Measurements from ENCODE around the gene PDIA5. TPM values are rescaled to one million over a fixed set of nuclear protein-coding genes. Genes with fewer than 3 reads are reported as not detected.

The PDIA5 gene
- total RNA-seq, 1 experiment from 2014 or later: 33.4 TPM

DNA sequence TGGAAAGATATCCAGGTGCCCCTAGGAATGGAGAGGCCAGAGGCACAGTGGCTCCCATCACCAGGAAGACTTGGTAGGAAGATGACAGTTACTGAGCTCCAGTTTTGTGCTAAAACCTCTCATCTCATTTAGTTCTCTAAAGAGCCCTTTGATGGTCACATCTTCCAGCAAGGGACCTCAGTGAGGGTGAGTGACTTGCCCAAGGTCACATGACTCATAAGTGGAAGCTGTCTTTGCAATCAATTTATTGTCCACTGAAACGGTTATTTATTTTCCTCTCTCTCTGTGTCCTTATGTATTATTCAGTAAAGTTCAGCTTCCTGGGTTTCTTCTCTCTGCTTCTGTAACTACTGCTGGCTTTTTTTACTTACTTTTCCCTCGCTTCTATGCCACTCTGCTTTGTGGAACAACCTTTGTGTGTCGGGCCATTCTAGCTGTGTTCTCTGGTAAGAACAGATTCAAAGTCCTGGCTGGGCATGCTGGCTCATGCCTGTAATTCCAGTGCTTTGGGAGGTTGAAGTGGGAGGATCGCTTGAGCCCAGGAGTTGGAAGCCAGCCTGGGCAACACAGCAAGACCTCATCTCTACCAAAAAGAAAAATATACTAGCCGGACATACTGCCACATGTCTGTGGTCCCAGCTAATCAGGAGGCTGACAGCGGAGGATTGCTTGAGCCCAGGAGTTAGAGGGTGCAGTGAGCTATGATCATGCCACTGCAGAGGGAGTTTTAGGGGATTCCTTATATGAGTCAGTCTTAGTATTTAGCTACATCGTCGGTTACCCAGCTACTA lies 55.9 kb downstream of the PDIA5 start:
- in situ Hi-C loops (cut with HindIII; ENCODE audit: low pct_unique_long_range_greater_than_20kb, low sequenced_read_pairs): no loop called here
- DNase-seq (ENCODE audit: low read depth, low spot score): no peak

DNA sequence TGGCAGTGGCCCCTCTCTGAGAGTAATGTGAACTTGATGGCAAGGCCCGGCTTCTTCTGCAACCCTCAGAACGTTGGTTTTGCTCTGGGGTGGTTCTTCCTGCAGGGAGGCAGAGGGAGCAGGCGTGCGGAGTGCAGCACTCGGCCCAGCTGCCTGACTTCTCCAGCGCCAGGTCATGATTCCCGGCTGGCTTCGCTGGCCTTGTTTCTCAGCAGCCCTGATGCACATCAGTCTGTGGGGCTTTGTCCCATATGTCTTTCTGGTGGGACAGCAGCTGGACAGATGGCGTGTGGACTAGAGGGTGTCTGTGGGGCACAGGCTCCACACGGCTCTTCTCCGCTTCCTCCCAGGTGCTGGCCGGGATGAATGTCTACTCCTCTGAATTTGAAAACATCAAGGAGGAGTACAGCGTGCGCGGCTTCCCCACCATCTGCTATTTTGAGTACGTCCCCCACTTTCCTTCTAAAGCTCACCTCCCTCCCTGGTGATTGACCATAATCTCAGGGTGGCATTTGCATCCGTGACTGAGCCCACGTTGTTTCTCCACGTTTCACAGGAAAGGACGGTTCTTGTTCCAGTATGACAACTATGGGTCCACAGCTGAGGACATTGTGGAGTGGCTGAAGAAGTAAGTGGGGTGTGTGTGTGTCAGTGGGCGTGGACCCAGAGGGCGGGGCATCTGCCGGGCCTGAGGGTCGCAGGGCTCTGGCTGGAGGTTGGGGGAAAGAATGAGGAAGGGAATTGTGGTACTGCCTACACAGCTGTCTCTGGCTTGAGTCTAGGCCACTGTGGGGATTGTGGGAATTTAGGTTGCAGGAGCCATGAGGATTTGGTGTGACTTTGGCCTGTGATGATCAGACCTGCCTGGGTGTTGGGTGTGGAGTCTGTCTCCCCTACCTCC lies 57.1 kb downstream of the PDIA5 start:
- no peak for DNase-seq (ENCODE audit: low read depth, low spot score)
- in situ Hi-C loops (cut with HindIII; ENCODE audit: low pct_unique_long_range_greater_than_20kb, low sequenced_read_pairs): no loop called here

DNA sequence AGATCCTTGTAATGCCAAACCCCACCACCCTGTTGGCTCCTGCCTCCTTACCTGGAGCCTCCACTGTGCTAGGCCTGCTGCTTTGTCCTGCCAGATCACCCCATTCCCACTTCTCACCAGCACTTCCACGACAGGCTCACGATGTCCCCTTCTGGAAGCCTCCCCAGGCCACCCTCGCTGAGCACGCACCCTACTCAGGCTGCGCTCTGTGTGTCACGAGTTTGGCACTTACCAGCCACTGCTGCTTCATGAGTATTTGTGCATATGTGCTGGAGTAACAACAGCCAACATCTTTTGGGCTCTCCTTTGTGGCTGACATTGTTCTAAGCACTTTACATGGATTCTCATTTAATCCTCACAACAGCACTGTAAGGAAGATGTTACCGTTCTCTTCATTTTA lies 58.1 kb downstream of the PDIA5 start:
- in situ Hi-C loops (cut with HindIII; ENCODE audit: low pct_unique_long_range_greater_than_20kb, low sequenced_read_pairs): no loop called here
- DNase-seq (ENCODE audit: low read depth, low spot score): no peak

DNA sequence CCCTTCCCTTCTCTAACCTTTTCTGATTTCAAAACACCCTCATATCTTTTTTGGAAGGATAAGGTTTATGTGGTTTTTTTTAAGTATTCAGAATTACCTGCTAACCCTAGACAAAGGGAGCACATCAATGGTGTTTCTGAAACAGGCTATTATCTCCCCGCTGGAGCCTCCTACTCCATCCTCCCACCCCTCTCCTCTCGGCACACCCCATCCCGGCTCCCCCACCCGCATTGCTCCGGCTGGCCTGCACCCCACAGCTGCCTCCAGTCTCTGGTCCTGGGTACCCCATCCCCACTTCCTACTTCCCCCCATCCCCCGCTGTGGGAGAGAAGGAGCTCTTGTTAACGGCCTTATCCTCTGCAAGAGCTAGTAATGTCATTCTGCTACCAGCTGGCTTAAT lies 59.2 kb downstream of the PDIA5 start:
- no peak for DNase-seq (ENCODE audit: low read depth, low spot score)
- in situ Hi-C loops (cut with HindIII; ENCODE audit: low pct_unique_long_range_greater_than_20kb, low sequenced_read_pairs): no loop called here

DNA sequence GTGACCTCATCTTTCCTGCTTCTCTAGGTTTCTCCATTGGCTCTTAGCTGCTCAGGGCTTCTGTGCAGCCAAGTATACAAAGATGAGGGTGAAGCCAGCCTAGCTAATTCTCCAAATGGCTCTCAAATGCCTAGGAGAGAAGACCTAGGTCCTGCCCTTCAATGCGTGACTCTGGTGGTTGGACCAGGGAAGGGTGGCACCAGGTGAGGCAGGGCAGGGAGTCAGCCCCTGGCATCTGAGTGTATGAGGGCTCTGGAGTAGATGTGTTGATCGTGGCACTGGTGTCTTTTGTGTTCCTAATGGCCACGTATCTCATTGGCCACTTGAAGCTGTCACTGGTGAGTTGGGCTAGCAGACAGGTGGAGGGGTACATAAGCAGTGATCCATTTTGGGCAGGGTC lies 59.8 kb downstream of the PDIA5 start:
- DNase-seq (ENCODE audit: low read depth, low spot score): no peak
- in situ Hi-C loops (cut with HindIII; ENCODE audit: low pct_unique_long_range_greater_than_20kb, low sequenced_read_pairs): no loop called here

DNA sequence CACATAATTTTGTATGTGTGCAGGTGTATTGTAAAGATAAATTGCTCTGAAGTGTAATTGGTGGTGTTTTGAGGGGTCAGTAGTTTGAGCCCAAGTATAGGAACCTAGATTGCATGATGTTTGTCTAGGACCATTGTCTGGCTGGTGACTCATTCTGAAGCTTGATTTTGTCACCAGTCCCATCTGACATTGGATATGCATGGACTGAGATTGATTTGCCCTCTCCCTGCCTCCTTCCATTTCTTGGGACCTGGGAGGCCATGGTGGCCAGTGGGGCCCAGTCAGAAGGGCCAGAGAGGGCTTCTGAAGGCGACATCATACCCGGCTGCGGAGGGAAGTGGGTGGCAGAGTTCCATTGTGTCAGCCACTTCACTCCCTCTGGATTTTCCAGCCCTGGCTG lies 62.3 kb downstream of the PDIA5 start:
- in situ Hi-C loops (cut with HindIII; ENCODE audit: low pct_unique_long_range_greater_than_20kb, low sequenced_read_pairs): no loop called here
- DNase-seq (ENCODE audit: low read depth, low spot score): no peak

DNA sequence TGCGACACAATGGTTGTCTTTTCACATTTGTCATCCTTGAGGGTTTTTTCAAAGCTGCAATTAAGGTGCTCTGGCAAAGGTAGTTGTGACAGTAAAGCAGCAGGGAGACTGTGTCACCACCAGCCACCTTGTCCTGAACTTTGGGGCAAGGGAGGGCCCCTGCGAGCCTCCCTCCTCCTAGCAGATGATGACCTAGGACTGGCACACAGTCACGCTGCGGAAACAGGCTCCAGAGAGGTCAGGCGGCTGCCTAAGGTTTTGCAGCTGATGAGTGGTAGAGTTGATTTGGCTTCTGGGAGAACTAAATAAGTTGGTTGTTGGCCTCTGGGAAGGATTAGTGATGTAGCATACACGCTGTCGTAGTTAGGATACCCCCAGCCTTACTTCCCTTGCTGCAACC lies 62.7 kb downstream of the PDIA5 start:
- in situ Hi-C loops (cut with HindIII; ENCODE audit: low pct_unique_long_range_greater_than_20kb, low sequenced_read_pairs): no loop called here
- no peak for DNase-seq (ENCODE audit: low read depth, low spot score)

DNA sequence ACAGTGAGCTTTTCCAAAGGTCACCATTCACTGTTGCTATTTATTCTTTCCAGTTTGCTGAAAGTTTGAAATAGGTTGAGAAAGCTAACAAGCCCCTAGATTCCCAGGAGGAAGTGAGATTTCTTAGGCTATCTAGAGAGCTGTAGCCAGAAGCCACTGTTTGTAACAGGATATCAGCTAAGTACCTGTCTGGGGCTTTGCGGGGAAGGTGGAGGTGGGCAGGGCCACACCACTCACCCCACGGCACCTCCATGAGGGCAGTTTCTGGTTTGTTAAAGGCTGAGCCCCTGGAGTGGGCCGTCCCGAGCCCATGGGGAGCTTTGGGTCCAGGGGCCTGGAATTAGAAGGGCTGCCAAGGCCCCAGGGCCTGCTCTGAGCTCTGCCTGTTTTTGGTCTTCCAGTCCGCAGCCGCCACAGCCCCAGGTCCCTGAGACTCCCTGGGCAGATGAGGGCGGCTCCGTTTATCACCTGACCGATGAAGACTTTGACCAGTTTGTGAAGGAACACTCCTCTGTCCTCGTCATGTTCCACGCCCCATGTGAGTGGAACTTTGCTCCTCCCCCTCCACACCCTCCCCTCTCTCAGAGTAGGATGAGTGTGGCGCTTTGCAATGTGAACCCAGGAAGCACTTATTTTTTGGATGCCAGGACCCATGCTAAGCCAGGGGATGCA lies 63.4 kb downstream of the PDIA5 start:
- no peak for DNase-seq (ENCODE audit: low read depth, low spot score)
- in situ Hi-C loops (cut with HindIII; ENCODE audit: low pct_unique_long_range_greater_than_20kb, low sequenced_read_pairs): no loop called here

DNA sequence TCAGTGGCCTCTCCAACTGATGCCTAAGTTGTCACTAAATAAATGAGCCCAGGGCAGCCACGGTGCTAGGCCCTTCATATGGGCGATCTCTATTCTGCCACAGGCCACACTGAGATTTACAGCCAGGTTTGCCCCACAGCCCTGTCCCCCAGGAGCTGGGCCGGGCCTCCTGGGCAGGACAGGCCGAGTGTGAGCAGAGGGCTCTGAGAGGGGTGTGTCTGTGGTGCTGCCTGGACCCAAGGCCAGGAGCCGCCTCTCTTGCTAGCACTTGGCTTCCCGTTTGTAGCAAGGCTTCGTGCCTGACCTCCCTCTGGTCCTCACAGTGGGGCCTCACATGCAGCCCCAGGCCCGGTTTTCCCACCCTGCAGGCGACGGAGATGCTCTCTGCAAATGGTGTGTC lies 67.8 kb downstream of the PDIA5 start:
- in situ Hi-C loops (cut with HindIII; ENCODE audit: low pct_unique_long_range_greater_than_20kb, low sequenced_read_pairs): no loop called here
- no peak for DNase-seq (ENCODE audit: low read depth, low spot score)

DNA sequence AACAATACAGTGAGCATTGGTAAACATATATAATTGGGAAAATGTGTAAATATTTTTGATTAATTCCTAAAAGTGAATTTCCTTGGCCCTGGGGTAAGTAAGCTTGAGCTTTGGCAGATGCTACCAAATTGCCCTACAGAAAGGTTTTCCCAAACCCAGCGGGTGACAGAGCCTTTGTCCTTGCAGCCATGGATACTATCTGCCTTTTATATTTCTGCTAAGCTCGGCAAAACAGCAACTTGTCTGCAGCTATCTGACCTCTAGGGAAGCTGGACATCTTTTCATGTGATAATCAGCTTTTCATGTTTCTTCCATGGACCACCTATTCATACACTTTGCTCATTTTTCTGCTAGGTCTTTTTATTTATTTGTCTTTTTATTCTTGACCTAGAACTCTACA lies 70.2 kb downstream of the PDIA5 start:
- DNase-seq (ENCODE audit: low read depth, low spot score): no peak
- in situ Hi-C loops (cut with HindIII; ENCODE audit: low pct_unique_long_range_greater_than_20kb, low sequenced_read_pairs): no loop called here

DNA sequence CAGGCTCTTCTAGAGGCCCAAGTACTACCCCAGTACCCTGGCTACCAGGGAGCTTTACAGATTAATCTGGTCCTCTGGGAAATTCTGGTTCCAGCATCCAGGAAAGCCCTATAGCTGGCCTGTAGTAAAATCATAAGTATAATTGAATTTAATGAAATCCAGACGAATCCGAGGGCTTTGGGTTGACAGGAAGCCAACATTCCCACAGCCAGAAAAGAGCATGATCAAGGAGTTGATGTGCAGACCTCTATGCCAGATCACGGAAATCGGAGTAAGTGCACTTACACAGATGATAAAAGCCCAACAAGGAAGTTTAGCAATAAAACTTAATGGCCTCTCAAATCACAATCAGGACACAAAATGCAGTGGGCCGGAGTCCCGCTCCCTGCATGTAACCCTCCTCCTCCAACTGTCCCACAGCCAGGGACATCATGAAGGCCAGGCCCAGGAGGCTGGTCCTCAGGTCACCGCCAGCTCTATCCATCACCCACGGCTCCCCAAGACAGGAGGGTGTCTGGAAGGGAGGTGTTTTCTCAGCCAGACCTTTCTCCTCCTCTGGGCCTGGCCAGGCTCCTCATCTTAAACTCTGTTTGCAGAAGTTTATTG lies 72.1 kb downstream of the PDIA5 start:
- DNase-seq (ENCODE audit: low read depth, low spot score): no peak
- in situ Hi-C loops (cut with HindIII; ENCODE audit: low pct_unique_long_range_greater_than_20kb, low sequenced_read_pairs): no loop called here

DNA sequence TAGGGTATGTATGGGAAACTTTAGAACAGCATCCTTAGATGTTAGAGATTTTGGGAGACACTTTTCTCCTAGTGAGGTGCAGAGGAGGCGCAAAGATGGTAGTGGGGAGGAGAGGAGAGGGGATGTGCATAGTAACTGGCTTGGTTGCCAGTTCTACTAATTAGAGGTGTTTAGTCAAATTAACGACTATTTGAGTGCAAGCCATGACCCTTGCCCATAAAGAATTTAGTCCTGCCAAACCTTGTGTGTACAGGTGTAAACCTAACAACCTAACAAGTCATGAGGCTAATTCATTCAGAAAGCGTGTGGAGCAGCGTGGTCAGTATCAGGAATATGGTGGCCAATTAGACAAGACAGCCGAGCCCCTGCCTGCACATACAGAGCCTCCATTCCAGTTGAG lies 72.7 kb downstream of the PDIA5 start:
- in situ Hi-C loops (cut with HindIII; ENCODE audit: low pct_unique_long_range_greater_than_20kb, low sequenced_read_pairs): no loop called here
- DNase-seq (ENCODE audit: low read depth, low spot score): no peak

DNA sequence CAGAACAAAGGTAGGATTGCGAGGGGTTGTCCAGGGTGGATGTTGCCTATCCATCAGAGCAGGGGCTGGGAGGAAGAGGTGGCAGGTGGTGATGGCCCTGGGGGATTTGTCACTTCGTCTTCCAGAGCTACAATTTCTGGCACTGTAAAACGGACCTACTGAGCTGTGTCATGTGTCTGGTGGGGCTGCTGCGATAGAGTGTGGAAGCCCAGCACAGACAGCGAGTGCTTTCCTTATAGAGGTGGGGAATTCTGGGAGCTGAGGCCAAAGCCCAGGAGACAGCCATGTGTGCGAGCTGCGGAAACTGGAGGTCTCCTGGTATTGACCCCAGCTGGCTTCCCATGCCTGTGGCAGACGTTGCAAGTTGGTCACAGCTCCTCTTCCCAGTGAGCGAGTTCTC lies 73.7 kb downstream of the PDIA5 start:
- no peak for DNase-seq (ENCODE audit: low read depth, low spot score)
- in situ Hi-C loops (cut with HindIII; ENCODE audit: low pct_unique_long_range_greater_than_20kb, low sequenced_read_pairs): no loop called here

DNA sequence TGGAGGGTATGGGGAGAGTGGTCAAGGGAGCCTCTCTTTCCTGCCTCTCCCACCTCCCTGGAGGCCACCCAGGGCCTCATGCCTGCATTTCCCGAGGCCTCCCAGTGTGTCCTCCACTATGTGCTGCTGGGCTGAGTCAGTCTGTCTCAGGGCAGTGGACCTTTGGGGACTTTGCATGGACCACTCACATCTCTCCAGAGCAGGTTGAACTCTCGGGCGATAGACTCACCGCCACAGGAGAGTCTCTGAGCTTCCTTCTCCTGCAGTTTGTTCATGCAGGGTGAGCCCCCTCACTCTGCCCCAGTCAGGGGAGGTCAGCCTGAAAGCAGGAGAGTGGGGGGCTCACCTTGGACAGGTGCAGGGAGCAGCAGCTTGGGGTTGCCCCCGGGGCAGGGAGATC lies 74.5 kb downstream of the PDIA5 start:
- no peak for DNase-seq (ENCODE audit: low read depth, low spot score)
- in situ Hi-C loops (cut with HindIII; ENCODE audit: low pct_unique_long_range_greater_than_20kb, low sequenced_read_pairs): no loop called here

DNA sequence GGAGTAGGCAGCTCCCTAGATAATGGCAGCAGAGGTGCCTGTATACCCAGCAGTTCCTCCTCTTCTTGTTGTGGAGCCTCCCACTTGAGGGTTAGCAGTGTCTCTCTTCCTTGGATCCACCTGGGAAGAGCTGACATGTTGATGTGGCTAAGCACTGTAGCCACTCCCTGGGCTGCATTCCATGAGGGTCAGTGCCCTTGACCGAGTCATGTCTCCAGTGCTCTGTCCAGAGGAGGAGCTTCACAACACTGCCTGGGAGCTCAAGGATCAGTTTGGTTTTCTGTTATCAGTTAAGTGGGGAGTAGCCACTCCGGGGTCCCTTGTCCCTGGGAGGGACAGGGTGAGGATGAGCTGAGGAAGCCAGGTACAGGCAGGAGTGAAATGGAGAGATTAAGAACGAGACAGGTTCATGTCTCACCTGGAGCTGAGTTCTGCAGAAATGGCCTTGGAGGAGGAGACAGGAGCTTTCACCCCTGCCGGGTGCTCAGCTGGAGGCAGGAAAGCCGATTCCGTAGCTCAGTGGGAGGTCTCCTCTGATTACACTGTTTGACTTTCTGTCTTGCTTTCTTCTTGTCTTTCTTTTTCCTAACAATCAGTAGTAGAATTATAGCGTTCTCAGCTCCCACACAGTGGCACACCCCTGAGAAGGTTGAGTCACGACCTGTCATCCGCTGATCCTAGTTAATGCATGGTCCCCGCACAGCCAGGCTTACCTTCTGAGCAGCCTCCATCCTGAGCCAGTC lies 77.0 kb downstream of the PDIA5 start:
- in situ Hi-C loops (cut with HindIII; ENCODE audit: low pct_unique_long_range_greater_than_20kb, low sequenced_read_pairs): no loop called here
- no peak for DNase-seq (ENCODE audit: low read depth, low spot score)

DNA sequence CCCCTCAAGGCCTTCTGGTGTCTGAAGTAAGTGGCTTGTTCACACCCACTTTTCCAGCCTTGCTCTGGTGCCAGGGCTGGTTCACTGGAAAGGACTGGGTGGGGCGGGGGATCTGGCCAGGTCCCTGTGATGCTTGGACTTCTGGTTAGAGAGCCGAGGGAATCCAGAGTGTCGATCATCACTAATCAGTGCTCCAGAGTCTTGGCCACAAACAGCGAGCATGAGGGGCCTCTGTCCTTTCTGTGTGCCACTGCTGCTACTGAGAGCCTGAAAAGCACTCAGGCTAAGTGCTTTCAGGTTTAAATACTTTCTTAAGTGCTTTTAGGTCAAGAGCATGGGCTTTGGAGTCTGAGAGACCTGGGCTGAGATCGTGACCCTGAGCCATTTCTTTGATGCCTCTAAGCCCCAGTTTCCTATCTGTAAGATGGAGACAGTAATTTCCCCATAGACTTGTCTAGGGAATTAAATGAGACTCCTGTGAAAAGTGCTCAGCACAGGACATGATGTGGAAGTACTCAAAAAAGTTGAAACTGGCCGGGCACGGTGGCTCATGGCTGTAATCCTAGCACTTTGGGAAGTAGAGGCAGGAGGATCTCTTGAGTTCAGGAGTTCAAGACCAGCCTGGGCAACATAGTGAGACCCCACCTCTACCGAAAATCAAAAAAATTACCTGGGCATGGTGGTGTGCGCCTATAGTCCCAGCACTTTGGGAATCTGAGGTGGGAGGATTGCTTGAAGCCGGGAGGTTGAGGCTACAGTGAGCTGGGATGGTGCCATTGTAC lies 81.1 kb downstream of the PDIA5 start:
- in situ Hi-C loops (cut with HindIII; ENCODE audit: low pct_unique_long_range_greater_than_20kb, low sequenced_read_pairs): no loop called here
- DNase-seq (ENCODE audit: low read depth, low spot score): no peak

DNA sequence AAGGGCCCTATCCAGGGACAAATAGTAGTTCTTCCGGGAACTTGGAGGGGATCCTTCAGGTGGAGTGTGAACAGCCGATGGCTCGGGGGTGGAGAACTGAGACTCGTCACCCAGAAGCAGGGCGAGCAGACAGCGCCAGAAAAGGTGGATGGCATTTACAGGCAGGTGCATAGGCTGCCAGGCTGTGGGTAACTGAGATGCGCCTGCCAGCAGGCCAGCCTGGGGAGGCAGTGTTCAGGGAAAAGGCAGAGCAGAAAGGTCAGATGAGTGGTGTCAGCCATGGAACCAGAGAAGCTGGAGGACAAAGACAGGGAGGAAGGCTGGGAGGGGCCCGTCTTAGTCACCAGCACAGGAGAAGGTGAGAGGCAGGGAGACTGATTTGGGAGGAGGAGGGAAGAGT lies 81.9 kb downstream of the PDIA5 start:
- in situ Hi-C loops (cut with HindIII; ENCODE audit: low pct_unique_long_range_greater_than_20kb, low sequenced_read_pairs): no loop called here
- no peak for DNase-seq (ENCODE audit: low read depth, low spot score)

Measured in SK-MEL-5 (cell line).